Fibroblast of mammary gland (primary cell): ENCODE results near the gene CA10.

Source experiments
- DNase-seq: peaks from one replicate; pipeline ENCODE4 v3.0.0-alpha.2; 2010; ENCODE audit warnings: low read depth
- H3K4me3 ChIP-seq: 2 replicates; pipeline ENCODE4 v1.5.1; 2011; ENCODE audit warnings: low read depth, mild to moderate bottlenecking, low read length, moderate library complexity; ENCODE audit not compliant: control insufficient read depth
- CTCF ChIP-seq: conservative IDR thresholded peaks from 2 replicates; pipeline ENCODE4 v1.5.1; 2011; ENCODE audit warnings: low read depth, low read length, inconsistent platforms; ENCODE audit not compliant: control insufficient read depth, insufficient read depth

Gene CA10

GRCh38 chr17:51820766-51821165, 337.7 kb downstream of the CA10 start:
- TF ChIP-seq CTCF: no peak
- no peak overlapping the region for H3K4me3 ChIP-seq
- no peak for DNase-seq

- TF ChIP-seq CTCF: no peak
- no peak for DNase-seq
- no peak overlapping the region for H3K4me3 ChIP-seq
Observed at GRCh38 chr17:51820252-51820651, 338.3 kb downstream of the CA10 start.

GRCh38 chr17:51819341-51820219, 338.9 kb downstream of the CA10 start:
- H3K4me3 ChIP-seq: no peak overlapping the region
- TF ChIP-seq CTCF: no peak
- DNase-seq: no peak

GRCh38 chr17:51818777-51819176, 339.7 kb downstream of the CA10 start:
- TF ChIP-seq CTCF: no peak
- no peak overlapping the region for H3K4me3 ChIP-seq
- DNase-seq: no peak

- TF ChIP-seq CTCF: no peak
- DNase-seq: no peak
- no peak overlapping the region for H3K4me3 ChIP-seq
Observed at GRCh38 chr17:51817955-51818354, 340.6 kb downstream of the CA10 start.

GRCh38 chr17:51817117-51817516, 341.4 kb downstream of the CA10 start:
- TF ChIP-seq CTCF: no peak
- no peak for DNase-seq
- no peak overlapping the region for H3K4me3 ChIP-seq
